Activated CD4-positive, alpha-beta T cell treated with anti-CD3 and anti-CD28 coated beads, Interleukin-10, Interleukin-2, amounts not matched to agents 100 ng/mL and 50 ng/mL, durations not matched to agents 16 hours and 8 hours (primary cell): ENCODE measurements around the gene MRPL43.

Experiments
- DNase-seq: peaks from one replicate; pipeline ENCODE4 v3.0.0-alpha.2; 2020

The MRPL43 gene

DNA sequence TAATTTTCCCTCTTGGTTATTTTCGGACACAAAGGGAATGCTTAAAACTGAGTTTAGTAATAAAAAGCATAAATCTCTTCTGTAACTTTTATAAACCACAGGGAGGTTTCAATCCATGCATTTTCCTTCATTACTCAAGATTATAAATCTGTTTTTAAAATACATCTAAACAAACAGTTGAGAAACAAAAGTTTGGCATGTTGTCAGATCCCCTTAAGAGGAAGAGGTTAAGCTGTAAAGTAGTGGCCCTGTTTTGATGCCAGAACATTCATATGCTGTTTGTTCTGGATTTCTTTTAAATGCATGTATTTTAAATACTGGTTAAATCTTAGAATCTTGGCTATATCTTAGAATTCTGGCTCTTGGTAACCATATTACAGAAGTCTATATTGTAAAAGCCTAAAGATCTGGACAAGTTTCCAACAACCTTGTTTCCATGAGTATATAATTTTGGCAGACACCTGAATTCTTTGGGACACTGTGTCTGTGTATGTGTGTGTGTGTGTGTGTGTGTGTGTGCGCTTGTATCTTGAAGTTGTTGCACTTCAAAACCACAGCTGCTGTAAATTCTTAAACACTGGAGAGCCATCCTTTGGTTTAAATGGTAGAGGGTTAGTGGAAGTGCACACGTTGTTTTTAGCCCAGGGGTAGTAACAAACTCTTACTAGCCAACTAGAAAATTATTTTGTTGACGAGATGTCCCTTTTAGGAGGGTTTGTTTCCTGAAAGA lies 24.8 kb downstream of the MRPL43 start:
- DNase-seq, result no peak

DNA sequence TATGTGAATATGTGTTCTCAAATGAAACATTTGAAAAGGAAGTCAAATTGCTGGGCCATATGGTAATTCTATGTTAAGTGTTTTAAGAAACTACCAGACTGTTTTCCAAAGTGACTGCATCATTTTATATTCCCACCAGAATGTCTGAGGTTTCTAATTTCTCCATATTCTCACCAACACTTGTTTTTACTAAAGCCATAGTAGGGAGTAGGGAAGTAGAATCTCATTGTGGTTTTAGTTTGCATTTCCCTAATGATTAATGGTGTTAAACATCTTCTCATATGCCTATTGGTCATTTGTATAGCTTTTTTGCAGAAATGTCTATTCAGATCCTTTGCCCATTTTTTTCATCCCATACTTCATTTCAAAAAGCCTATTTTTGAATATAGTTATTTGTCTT lies 27.0 kb downstream of the MRPL43 start:
- DNase-seq, result no peak

DNA sequence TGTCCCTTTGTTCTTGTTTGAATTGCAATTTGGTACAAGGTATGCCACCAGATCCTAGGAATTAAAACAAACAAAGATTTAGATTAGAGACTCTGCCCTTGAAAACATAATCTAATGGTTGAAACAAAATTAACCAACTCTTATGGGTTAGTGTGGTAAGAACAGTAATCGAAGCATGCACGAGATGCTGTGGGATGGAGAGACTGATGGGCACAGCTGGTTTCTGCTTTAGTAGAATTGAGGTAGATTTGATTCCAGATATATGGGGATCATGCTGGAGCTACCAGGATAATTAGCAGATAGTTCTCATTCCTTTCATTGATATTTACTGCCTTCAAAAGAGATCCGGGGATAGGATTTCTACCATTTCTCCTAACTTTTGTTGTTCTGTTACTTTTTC lies 38.4 kb downstream of the MRPL43 start:
- DNase-seq, result no peak

DNA sequence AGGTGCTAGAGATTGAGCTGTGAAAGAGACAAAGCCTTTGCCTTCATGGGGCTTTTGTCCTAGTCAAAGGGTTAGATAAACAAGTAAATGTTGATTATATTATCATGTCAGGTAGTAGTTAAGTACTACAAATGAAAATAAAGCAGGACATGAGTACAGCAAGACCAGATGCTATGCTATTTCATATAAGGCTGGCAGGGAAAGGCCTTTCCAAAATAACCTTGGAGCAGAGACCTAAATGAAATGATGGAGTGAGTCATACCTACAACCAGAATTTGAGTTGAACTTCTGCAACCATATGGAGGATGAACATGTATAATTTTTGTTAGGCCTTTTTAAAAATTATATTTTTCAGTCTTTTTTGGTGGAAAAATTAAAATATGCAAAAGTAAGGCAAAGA lies 41.5 kb downstream of the MRPL43 start:
- DNase-seq, result no peak

DNA sequence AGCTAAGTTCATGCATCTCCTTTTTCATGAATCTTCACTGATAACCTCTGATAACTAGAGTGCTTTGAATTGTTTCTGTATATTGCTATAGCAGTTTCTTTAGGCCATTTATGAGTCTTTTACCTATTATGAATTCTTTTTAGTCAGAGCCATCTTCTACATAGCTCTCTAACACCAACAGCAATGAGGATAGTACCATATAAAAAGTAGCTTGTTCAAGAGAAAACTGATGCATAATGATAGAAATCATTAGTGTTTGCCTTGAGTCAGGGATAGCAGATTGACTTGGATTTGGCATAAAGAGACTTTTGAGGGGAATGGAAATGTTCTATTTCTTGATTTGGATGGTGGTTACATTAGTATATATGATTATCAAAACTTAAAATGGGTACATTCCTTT lies 43.8 kb downstream of the MRPL43 start:
- DNase-seq, result no peak

DNA sequence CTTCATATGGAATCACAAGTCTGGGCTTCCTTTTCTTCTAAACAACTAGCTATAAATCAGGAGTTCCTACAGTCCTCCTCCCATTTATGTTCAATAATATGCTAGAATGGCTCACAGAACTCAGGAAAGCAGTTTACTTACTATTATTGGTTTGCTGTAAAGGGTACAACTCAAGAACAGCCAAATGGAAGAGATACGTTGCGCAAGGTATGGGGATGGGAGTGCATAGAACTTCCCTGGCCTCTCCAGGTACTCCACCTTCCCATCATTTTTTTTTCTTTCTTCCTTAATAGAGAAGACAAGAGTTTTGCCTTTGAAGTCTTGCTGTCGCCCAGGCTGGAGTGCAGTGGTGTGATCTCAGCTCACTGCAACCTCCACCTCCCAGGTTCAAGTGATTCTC lies 45.1 kb downstream of the MRPL43 start:
- no peak for DNase-seq

DNA sequence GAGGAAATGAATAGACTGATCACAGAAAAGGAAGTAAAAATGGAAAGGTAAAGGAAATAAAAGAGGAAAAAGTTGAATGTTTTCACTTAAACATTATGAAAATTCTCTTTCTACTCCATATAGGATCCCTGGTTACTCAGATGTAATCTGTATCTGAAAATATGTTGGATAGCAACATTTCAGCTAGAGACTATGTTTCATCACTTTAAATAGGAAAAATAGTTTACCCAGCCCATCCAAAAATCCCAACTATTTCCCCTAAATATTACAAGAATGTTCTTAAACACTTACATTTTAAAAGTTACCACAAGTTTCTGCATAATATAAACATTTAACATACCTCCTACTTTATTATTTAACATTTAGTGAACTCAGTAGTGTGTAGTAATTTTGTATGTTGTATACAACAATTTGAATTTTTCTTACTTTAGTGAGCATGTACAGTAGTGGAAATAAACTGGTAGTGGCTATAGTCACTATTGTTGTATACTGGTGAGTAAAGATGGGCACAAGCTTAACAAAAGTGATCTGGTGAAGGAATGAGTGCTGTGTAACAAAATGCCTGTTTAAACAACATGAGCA lies 47.4 kb downstream of the MRPL43 start:
- no peak for DNase-seq
